Measurements from ENCODE around the gene SLC17A2.

SLC17A2 gene

GRCh38 chr6:25896252-25896651 is 34.2 kb downstream of the SLC17A2 start:
- no peaks in the 10 kb centered on the region for H3K36me3 ChIP-seq (ENCODE audit: control insufficient read depth, insufficient read depth, low read length)
- H3K4me3 ChIP-seq (replicated peaks; ENCODE audit: low read depth, low read length), result no peak overlapping the region
- no peaks in the 10 kb centered on the region for H3K27me3 ChIP-seq (replicated peaks; ENCODE audit: control insufficient read depth, insufficient read depth, low read length)
- DNase-seq (ENCODE audit: extremely low read depth, insufficient read length), result no peak
- TF ChIP-seq CTCF (IDR thresholded peaks at IDR 0.05; ENCODE audit: insufficient read depth, low read length, poor library complexity, severe bottlenecking), result no peak

GRCh38 chr6:25895771-25896170 is 34.7 kb downstream of the SLC17A2 start:
- TF ChIP-seq CTCF (IDR thresholded peaks at IDR 0.05; ENCODE audit: insufficient read depth, low read length, poor library complexity, severe bottlenecking), result no peak
- H3K27me3 ChIP-seq (replicated peaks; ENCODE audit: control insufficient read depth, insufficient read depth, low read length), result no peaks in the 10 kb centered on the region
- DNase-seq (ENCODE audit: extremely low read depth, insufficient read length), result no peak

GRCh38 chr6:25893778-25894177 is 36.7 kb downstream of the SLC17A2 start:
- H3K27me3 ChIP-seq (replicated peaks; ENCODE audit: control insufficient read depth, insufficient read depth, low read length), result no peaks in the 10 kb centered on the region
- TF ChIP-seq CTCF (IDR thresholded peaks at IDR 0.05; ENCODE audit: insufficient read depth, low read length, poor library complexity, severe bottlenecking), result no peak
- no peaks in the 10 kb centered on the region for H3K36me3 ChIP-seq (ENCODE audit: control insufficient read depth, insufficient read depth, low read length)
- H3K4me3 ChIP-seq (replicated peaks; ENCODE audit: low read depth, low read length), result no peak overlapping the region
- no peak for DNase-seq (ENCODE audit: extremely low read depth, insufficient read length)

More at GRCh38 chr6:25895771-25896170, 34.7 kb downstream of the SLC17A2 start:
- H3K36me3 ChIP-seq (ENCODE audit: control insufficient read depth, insufficient read depth, low read length), result no peaks in the 10 kb centered on the region
- no peak overlapping the region for H3K4me3 ChIP-seq (replicated peaks; ENCODE audit: low read depth, low read length)

- TF ChIP-seq CTCF (IDR thresholded peaks at IDR 0.05; ENCODE audit: insufficient read depth, low read length, poor library complexity, severe bottlenecking), result no peak
- H3K27me3 ChIP-seq (replicated peaks; ENCODE audit: control insufficient read depth, insufficient read depth, low read length), result no peaks in the 10 kb centered on the region
- H3K4me3 ChIP-seq (replicated peaks; ENCODE audit: low read depth, low read length), result no peak overlapping the region
- DNase-seq (ENCODE audit: extremely low read depth, insufficient read length), result no peak
- no peaks in the 10 kb centered on the region for H3K36me3 ChIP-seq (ENCODE audit: control insufficient read depth, insufficient read depth, low read length)
These were observed 37.6 kb downstream of the SLC17A2 start for GRCh38 chr6:25892877-25893276.

- no peak for DNase-seq (ENCODE audit: extremely low read depth, insufficient read length)
These were observed 40.3 kb downstream of the SLC17A2 start for GRCh38 chr6:25889877-25890853.

More at GRCh38 chr6:25889877-25890853, 40.3 kb downstream of the SLC17A2 start:
- H3K36me3 ChIP-seq (ENCODE audit: control insufficient read depth, insufficient read depth, low read length), result no peaks in the 10 kb centered on the region
- no peak for TF ChIP-seq CTCF (IDR thresholded peaks at IDR 0.05; ENCODE audit: insufficient read depth, low read length, poor library complexity, severe bottlenecking)
- no peaks in the 10 kb centered on the region for H3K27me3 ChIP-seq (replicated peaks; ENCODE audit: control insufficient read depth, insufficient read depth, low read length)
- no peak overlapping the region for H3K4me3 ChIP-seq (replicated peaks; ENCODE audit: low read depth, low read length)

Data from GM06990 (cell line).